Aorta (tissue), 5 donors: ENCODE results near the gene TPPP. TPM values are rescaled to one million over a fixed set of nuclear protein-coding genes. Genes with fewer than 3 reads are reported as not detected.
"Not testable (repeated sequence)": the region's sequence is repeated elsewhere in the genome, so short reads cannot be mapped to it uniquely, and the experiment has no call there.

Experiments used
- ATAC-seq: fragments of 200-7000 bp; cut with Tn5 transposase; one replicate; pipeline ENCODE4 v1.9.1; 2022; ENCODE audit warnings: moderate library complexity; ENCODE audit not compliant: low FRiP score
- DNase-seq, 2 donors: peaks; one replicate each; pipeline ENCODE4 v3.0.0-alpha.2; 2020
- H3K27ac ChIP-seq, 2 donors: one replicate each; pipeline ENCODE4 v1.5.1; 2013; ENCODE audit warnings: low read length in 2 of 2, mild to moderate bottlenecking in 2 of 2, moderate library complexity in 2 of 2, control low read depth in 1 of 2, inconsistent platforms in 1 of 2, low read depth in 1 of 2
- H3K27me3 ChIP-seq, 2 donors: one replicate each; pipeline ENCODE4 v1.6.1; 2013; ENCODE audit warnings: control low read depth in 1 of 2, low read length in 1 of 2, mild to moderate bottlenecking in 1 of 2, moderate library complexity in 1 of 2; ENCODE audit not compliant: insufficient read depth in 2 of 2, control insufficient read depth in 1 of 2
- H3K36me3 ChIP-seq, 2 donors: one replicate each; pipeline ENCODE4 v1.6.1; 2013; ENCODE audit warnings: control low read depth in 1 of 2, low read length in 1 of 2, mild to moderate bottlenecking in 1 of 2; ENCODE audit not compliant: insufficient read depth in 2 of 2, control insufficient read depth in 1 of 2
- H3K4me1 ChIP-seq, 2 donors: one replicate each; pipeline ENCODE4 v1.6.1; 2013; ENCODE audit warnings: low read length in 2 of 2, control low read depth in 1 of 2, mild to moderate bottlenecking in 1 of 2, moderate library complexity in 1 of 2; ENCODE audit not compliant: insufficient read depth in 2 of 2, control insufficient read depth in 1 of 2
- H3K4me3 ChIP-seq, 2 donors: one replicate each; pipeline ENCODE4 v1.5.1; 2013; ENCODE audit warnings: low read length in 2 of 2, control low read depth in 1 of 2, mild to moderate bottlenecking in 1 of 2
- H3K9me3 ChIP-seq: one replicate; pipeline ENCODE4 v1.6.1; 2013; ENCODE audit warnings: mild to moderate bottlenecking, low read length; ENCODE audit not compliant: control insufficient read depth
- WGBS, 2 donors: extraction: QIAGEN DNeasy Blood & Tissue Kit; methylation state at CpG; one replicate each; pipeline ENCODE4 v1.1.7; 2013; 5-methylcytosine and 5-hydroxymethylcytosine counted together
- intact Hi-C, 2 donors: fragments of 100-400 bp; cut with DNase I; formaldehyde crosslinking; loops; one replicate each; pipeline versions ENCODE4 v1.14.2 to v1.15.0; 2022
- long read RNA-seq, 2 donors: library from polyadenylated mRNA; unstranded; transcript quantifications; one replicate each; pipeline ENCODE4 v2.0.0, GENCODE V29; 2020 to 2021
- polyA plus RNA-seq, 2 donors: library from polyadenylated mRNA; stranded (reverse); fragments of 200-250 nt; gene quantifications; one replicate each; pipeline ENCODE4 v1.2.3, GENCODE V29; 2013
- total RNA-seq, 2 donors: library from RNA; stranded (reverse); fragmentation: NEBNext Ultra II Directional; extraction: Animal tissue kit (Norgen Biotek cat#: 25700); gene quantifications; one replicate each; pipeline ENCODE4 v1.2.1, GENCODE V29; 2021
- donor health status: healthy with polysubstance abuse.
- donor health status: Bipolar disorder and iron deficiency.
- donor health status: DM: no; HTN: no; CAD: no.
- donor health status: DM: no; HTN: no; CAD: no.
- donor health status: DM: yes; HTN: yes; CAD: no.

TPPP gene
- 1 to 10 TPM; 5.6 to 9.8 TPM for total RNA-seq
- 1 to 10 TPM; 2.5 to 4.7 TPM for polyA plus RNA-seq
- long read RNA-seq, donor 1, full-length matches to known transcripts: 5 of 12 reads
- long read RNA-seq, donor 1, partial matches to known transcripts: 2 of 12 reads
- long read RNA-seq, donor 1, other reads (novel, unspliced or antisense): 5 of 12 reads
- long read RNA-seq, donor 2, partial matches to known transcripts: 2 of 7 reads
- long read RNA-seq, donor 2, other reads (novel, unspliced or antisense): 5 of 7 reads

DNA sequence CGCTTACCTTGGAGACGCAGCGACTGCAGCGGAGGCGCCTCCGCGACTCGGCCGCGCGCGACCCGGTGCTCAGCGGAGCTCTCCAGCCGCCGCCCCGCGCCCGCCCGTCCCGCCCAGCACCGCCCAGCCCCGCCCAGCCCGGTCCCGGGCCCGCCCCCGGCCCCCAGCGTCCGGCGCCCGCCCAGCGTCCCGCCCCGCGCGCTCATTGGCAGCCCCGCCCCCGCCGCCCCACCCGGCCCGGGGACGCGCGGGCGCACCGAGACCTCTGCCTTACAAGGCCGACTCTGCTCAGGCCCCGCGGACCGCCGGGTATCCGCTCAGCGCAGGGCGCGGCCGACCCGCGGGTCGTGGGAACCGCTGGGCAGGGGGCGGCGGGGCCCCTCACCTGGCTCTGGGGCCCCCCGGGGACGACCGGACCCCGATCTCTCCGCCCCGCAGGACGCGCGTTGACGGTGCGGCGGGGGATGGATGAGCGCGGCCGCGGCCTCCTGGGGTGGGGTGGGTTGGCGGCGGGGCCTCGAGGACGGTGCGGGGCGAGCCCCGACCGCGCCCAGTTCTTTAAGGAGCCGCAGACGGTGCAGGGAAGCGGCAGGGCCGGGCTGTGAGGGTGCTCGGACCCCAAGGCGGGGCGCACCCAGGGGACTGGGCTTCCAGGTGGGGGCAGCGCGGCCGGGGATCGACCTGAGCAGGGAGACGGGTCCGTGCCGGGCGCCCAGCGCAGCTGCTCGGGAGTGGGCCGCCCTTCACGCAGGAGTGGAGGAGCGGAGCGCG lies at the start of gene TPPP:
TSS of gene TPPP (minus strand) at position 82 of the 771 bp plus-strand sequence. CDS start 15,292 bp downstream, outside the sequence.
- H3K27me3 ChIP-seq, H3K9me3 ChIP-seq, H3K36me3 ChIP-seq, intact Hi-C loops, H3K27ac ChIP-seq, H3K4me1 ChIP-seq: not testable (repeated sequence)
- H3K4me3 ChIP-seq: peak within 1 kb of the TSS; percentile 47 to 87
- ATAC-seq: peak; percentile 88
- DNase-seq: peak; percentile 92 to 100
- WGBS, 2 donors: 1 to 2% methylated on average over 32 to 90 of the region's 109 CpGs

- intact Hi-C loops, H3K27ac ChIP-seq, H3K4me1 ChIP-seq, H3K36me3 ChIP-seq, DNase-seq, ATAC-seq, H3K9me3 ChIP-seq, H3K4me3 ChIP-seq, H3K27me3 ChIP-seq: not testable (repeated sequence)
- WGBS, 2 donors: 81 to 85% methylated on average over 6 of the region's 6 CpGs
These were observed 49.1 kb upstream of the TPPP start for GRCh38 chr5:742276-742675.

GRCh38 chr5:734145-734544 lies 41.0 kb upstream of the TPPP start:
- DNase-seq, H3K27ac ChIP-seq, H3K9me3 ChIP-seq, H3K27me3 ChIP-seq, intact Hi-C loops, H3K36me3 ChIP-seq, H3K4me1 ChIP-seq, H3K4me3 ChIP-seq, ATAC-seq: not testable (repeated sequence)
- 25% methylated on average over 1 of the region's 1 CpG; no CpG with 5 or more reads in 1 of the 2 donors for WGBS, 2 donors

DNA sequence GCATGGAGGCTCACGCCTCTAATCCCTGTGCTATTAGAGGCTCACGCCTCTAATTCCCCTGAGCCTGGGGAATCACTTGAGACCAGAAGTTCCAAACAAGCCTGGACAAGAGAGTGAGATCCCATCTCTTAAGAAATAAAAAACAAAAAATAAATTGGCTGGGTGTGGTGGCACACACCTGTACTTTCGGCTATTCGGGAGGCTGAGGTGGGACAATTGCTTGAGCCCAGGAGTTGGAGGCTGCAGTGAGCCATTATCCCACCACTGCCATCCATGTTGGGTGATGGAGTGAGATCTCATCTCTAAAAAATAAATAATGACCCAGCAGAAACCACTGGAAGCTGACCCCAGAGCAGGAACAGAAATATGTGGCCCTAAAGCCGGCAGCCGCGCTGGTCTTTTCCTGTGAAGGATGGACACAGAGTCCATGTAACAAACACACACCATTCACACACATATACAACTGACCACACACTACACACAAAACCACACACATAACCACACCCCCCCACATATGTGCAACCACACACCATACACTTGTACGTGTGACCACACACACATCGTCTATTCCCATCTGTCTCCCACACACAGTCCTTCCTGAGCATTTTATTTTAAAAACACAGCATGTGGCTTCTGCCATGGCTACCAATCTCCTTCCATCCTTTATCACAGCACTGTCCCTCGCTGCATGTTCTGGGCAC lies 39.8 kb upstream of the TPPP start:
- intact Hi-C loops, ATAC-seq, H3K4me1 ChIP-seq, H3K27ac ChIP-seq, H3K36me3 ChIP-seq, H3K9me3 ChIP-seq, H3K4me3 ChIP-seq, H3K27me3 ChIP-seq: not testable (repeated sequence)
- DNase-seq: peak in 1 of 2 donors; percentile 74
- WGBS, 2 donors: 83 to 96% methylated on average over 7 to 10 of the region's 10 CpGs

DNA sequence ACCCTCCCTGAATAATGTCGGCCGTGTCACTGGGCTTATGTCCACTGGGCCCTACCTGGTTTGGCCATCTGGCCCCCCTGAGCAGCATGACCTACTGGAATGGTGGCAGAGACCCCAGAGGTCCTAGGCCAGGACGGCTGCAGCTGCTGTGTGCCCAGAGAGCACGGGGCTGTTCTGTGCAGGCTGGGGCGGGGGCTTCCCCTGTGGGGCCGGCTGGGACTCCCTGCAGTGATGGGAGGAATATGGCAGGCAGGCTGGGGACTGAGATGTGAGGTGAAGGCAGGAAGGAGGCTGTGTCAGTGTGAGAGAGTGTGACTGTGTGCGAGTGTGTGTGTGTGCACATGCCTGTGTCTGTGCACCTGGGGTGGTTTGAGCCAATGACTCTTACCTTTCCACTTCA lies 36.1 kb upstream of the TPPP start:
- H3K4me3 ChIP-seq, H3K9me3 ChIP-seq, ATAC-seq, intact Hi-C loops, H3K36me3 ChIP-seq, H3K27ac ChIP-seq, H3K27me3 ChIP-seq, H3K4me1 ChIP-seq: not testable (repeated sequence)
- 74 to 89% methylated on average over 5 of the region's 7 CpGs for WGBS, 2 donors
- peak in 1 of 2 donors; percentile 81 for DNase-seq

DNA sequence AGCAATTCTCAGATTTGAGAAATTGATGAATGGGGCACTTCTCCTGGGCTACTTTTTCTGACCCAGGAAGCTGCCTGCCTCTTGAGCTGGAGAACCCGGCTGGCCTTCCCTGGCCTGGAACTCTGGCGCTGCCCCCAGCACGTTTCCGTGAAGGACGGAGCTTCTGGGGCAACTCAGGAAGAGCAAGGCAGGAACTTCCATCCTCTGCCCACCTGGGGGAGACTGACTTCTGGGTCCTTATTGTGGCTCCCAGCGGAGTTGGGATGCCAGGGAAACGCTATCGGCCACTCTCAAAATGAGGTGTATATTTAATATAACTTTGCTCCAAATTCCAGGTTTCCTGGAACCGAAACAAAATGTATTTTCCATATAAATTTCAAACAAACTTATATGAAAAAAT lies 33.9 kb upstream of the TPPP start:
- WGBS, 2 donors: 47 to 67% methylated on average over 4 to 8 of the region's 9 CpGs

DNA sequence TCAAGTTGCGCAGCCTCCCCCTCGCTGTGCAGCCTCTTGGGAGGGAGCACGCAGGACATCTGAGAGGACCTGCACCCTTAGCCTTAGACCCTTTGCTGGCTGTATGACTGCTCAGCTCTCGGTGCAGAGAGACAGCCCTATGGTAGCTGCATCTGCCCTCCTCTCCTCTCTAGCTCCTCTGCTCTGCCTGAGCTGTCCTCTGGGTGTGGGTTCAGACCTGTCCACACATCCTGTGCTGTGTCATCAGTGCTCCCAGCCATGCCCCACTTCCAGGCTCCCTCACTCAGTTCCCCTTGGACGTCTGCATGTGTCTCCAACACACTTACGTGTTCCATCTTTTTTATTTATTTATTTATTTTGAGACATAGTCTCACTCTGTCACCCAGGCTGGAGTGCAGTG lies 30.7 kb upstream of the TPPP start:
- not testable (repeated sequence) for ATAC-seq, H3K27ac ChIP-seq

More for the DNA sequence above, 33.9 kb upstream of the TPPP start:
- H3K27me3 ChIP-seq, intact Hi-C loops, H3K9me3 ChIP-seq, ATAC-seq, H3K27ac ChIP-seq, H3K4me1 ChIP-seq, DNase-seq, H3K36me3 ChIP-seq, H3K4me3 ChIP-seq: not testable (repeated sequence)

DNA sequence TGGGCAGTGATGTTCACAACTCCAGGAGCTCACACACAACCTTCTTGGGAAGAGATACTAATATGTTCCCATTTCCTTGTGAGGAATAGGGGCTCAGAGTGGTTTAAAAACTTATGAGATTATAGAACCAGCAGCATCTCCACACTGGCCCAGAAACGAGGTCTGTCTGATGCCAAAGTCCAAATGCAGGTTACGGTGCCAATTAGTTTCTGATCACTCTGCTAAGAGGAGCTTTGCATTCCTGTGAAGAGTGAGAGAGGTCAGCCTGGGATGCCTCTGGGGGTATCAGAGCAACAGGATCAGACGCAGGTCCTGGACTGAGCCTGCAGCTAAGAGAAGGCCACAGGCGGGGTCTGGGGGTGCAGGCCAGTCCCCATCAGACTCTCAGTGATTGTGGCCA lies 30.2 kb upstream of the TPPP start:
- intact Hi-C loops, H3K27me3 ChIP-seq, ATAC-seq, H3K9me3 ChIP-seq, DNase-seq, H3K4me1 ChIP-seq, H3K4me3 ChIP-seq, H3K27ac ChIP-seq, H3K36me3 ChIP-seq: not testable (repeated sequence)
- 43 to 83% methylated on average over 1 of the region's 4 CpGs for WGBS, 2 donors

More for the DNA sequence above, 30.7 kb upstream of the TPPP start:
- WGBS, 2 donors: 66 to 80% methylated on average over 2 of the region's 6 CpGs
- H3K4me1 ChIP-seq, H3K27me3 ChIP-seq, H3K4me3 ChIP-seq, DNase-seq, H3K9me3 ChIP-seq, intact Hi-C loops, H3K36me3 ChIP-seq: not testable (repeated sequence)
